ENCODE data around the gene ZNF99.

Gene ZNF99

GRCh38 chr19:22783651-22784410 is at the start of gene ZNF99:
TSS of gene ZNF99 (minus strand) at chr19:22784151. CDS start at chr19:22784016, 135 bp downstream.
- DNase-seq (ENCODE audit: insufficient read length, low spot score), result peak; percentile 31
- no peak for TF ChIP-seq CTCF (IDR thresholded peaks at IDR 0.05; ENCODE audit: insufficient read depth, missing control alignments)
- FAIRE-seq, result no peak

- DNase-seq (ENCODE audit: insufficient read length, low spot score), result no peak
- no peak for TF ChIP-seq CTCF (IDR thresholded peaks at IDR 0.05; ENCODE audit: insufficient read depth, missing control alignments)
- FAIRE-seq, result no peak
Observed at GRCh38 chr19:22832031-22832762, 48.2 kb upstream of the ZNF99 start, which contains the start of gene ZNF723. TSS of gene ZNF723 (plus strand) at chr19:22832291. CDS start at chr19:22832380, 89 bp downstream.

- TF ChIP-seq CTCF (IDR thresholded peaks at IDR 0.05; ENCODE audit: insufficient read depth, missing control alignments), result no peak
- FAIRE-seq, result no peak
Observed at GRCh38 chr19:22831211-22831610, 47.3 kb upstream of the ZNF99 start.

GRCh38 chr19:22814124-22814523 is 30.2 kb upstream of the ZNF99 start:
- no peak for DNase-seq (ENCODE audit: insufficient read length, low spot score)
- TF ChIP-seq CTCF (IDR thresholded peaks at IDR 0.05; ENCODE audit: insufficient read depth, missing control alignments), result no peak
- FAIRE-seq, result no peak

More at GRCh38 chr19:22831211-22831610, 47.3 kb upstream of the ZNF99 start:
- DNase-seq (ENCODE audit: insufficient read length, low spot score), result no peak

- TF ChIP-seq CTCF (IDR thresholded peaks at IDR 0.05; ENCODE audit: insufficient read depth, missing control alignments), result no peak
- DNase-seq (ENCODE audit: insufficient read length, low spot score) (no peak), FAIRE-seq (no peak)
Observed at GRCh38 chr19:22807061-22807835, 23.3 kb upstream of the ZNF99 start.

- FAIRE-seq (no peak), DNase-seq (ENCODE audit: insufficient read length, low spot score) (no peak)
- TF ChIP-seq CTCF (IDR thresholded peaks at IDR 0.05; ENCODE audit: insufficient read depth, missing control alignments), result no peak
Observed at GRCh38 chr19:22806418-22806817, 22.5 kb upstream of the ZNF99 start.
